Osteoblast (primary cell): ENCODE data around the gene ANKAR. TPM values are rescaled to one million over a fixed set of nuclear protein-coding genes. Genes with fewer than 3 reads are reported as not detected.

Experiments used
- DNase-seq: peaks from one replicate; pipeline ENCODE4 v3.0.0; 2011; ENCODE audit warnings: low spot score, mixed read lengths; ENCODE audit not compliant: insufficient read length; ENCODE audit errors: missing footprints
- H2AFZ ChIP-seq: 2 replicates; pipeline ENCODE4 v1.6.0; 2011; ENCODE audit warnings: mild to moderate bottlenecking, low read length
- H3K27ac ChIP-seq: 2 replicates; pipeline ENCODE4 v1.5.1; 2011; ENCODE audit warnings: mild to moderate bottlenecking, low read depth, low read length, moderate library complexity
- H3K27me3 ChIP-seq: 2 replicates; pipeline ENCODE4 v1.6.0; 2012; ENCODE audit warnings: mild to moderate bottlenecking, control low read depth, inconsistent platforms, low read length, moderate library complexity; ENCODE audit not compliant: insufficient read depth
- H3K36me3 ChIP-seq: 2 replicates; pipeline ENCODE4 v1.5.1; 2011; ENCODE audit warnings: mild to moderate bottlenecking, low read length, control low read depth, moderate library complexity; ENCODE audit not compliant: insufficient read depth
- H3K4me1 ChIP-seq: 2 replicates; pipeline ENCODE4 v1.5.1; 2011; ENCODE audit warnings: mild to moderate bottlenecking, low read length, control low read depth, moderate library complexity; ENCODE audit not compliant: insufficient read depth
- H3K4me2 ChIP-seq: 2 replicates; pipeline ENCODE4 v1.6.0; 2011; ENCODE audit warnings: mild to moderate bottlenecking, low read length; ENCODE audit not compliant: insufficient read depth
- H3K4me3 ChIP-seq: fragments of 200-600 bp; sonication (generic); 3 replicates; pipeline ENCODE4 v1.5.1; 2012; ENCODE audit warnings: mild to moderate bottlenecking, low read length, inconsistent platforms; ENCODE audit not compliant: insufficient read depth
- H3K79me2 ChIP-seq: 2 replicates; pipeline ENCODE4 v1.6.0; 2012; ENCODE audit warnings: mild to moderate bottlenecking, low read length, control low read depth, inconsistent platforms; ENCODE audit not compliant: insufficient read depth
- H3K9me3 ChIP-seq: 2 replicates; pipeline ENCODE4 v1.5.1; 2011; ENCODE audit warnings: low read depth, low read length, control low read depth
- H4K20me1 ChIP-seq: 2 replicates; pipeline ENCODE4 v1.6.0; 2012; ENCODE audit warnings: mild to moderate bottlenecking, low read length, control low read depth; ENCODE audit not compliant: insufficient read depth
- CTCF ChIP-seq: IDR thresholded peaks from 2 replicates; pipeline ENCODE4 v1.5.1; 2011; ENCODE audit warnings: mild to moderate bottlenecking, low read depth, low read length, moderate library complexity; ENCODE audit errors: extremely low read depth
- total RNA-seq: library from RNA; depleted of rRNA; stranded (reverse); fragments of >200 nt; gene quantifications from 2 replicates; pipeline ENCODE4 v1.2.3, GENCODE V29; 2012

ANKAR gene
- total RNA-seq, 1 donor, result 14.1 TPM

GRCh38 chr2:189719571-189719970, 45.1 kb downstream of the ANKAR start:
- H3K79me2 ChIP-seq, result no peaks in the 10 kb centered on the region
- H2AFZ ChIP-seq, result no peak overlapping the region
- no peak overlapping the region for H3K27ac ChIP-seq
- H3K27me3 ChIP-seq, result no peaks in the 10 kb centered on the region
- no peaks in the 10 kb centered on the region for H3K9me3 ChIP-seq
- H3K4me1 ChIP-seq, result no peaks in the 10 kb centered on the region
- H3K4me3 ChIP-seq, result no peak overlapping the region
- no peak for DNase-seq
- TF ChIP-seq CTCF, result no peak
- H3K4me2 ChIP-seq, result no peak overlapping the region
- H3K36me3 ChIP-seq, result no peaks in the 10 kb centered on the region
- H4K20me1 ChIP-seq, result no peaks in the 10 kb centered on the region

- Histone ChIP-seq H3K27me3 (no peaks in the 10 kb centered on the region), H3K27ac (no peak overlapping the region), H4K20me1 (no peaks in the 10 kb centered on the region), H3K36me3 (no peaks in the 10 kb centered on the region), H3K4me3 (no peak overlapping the region), H2AFZ (no peak overlapping the region), H3K4me2 (no peak overlapping the region), H3K79me2 (no peaks in the 10 kb centered on the region), H3K9me3 (no peaks in the 10 kb centered on the region), H3K4me1 (no peaks in the 10 kb centered on the region)
- DNase-seq, result no peak
- no peak for TF ChIP-seq CTCF
These were observed 48.7 kb downstream of the ANKAR start for GRCh38 chr2:189723192-189723591.

Other genes starting within 250 kb of the ANKAR start
- gene WDR75, start 233.2 kb upstream of the ANKAR start, total RNA-seq, result 36.2 and 37.7 TPM in 2 replicates
- gene SLC40A1, start 93.9 kb upstream of the ANKAR start, total RNA-seq, result 10.9 and 13.6 TPM in 2 replicates
- gene ASNSD1, start 13.2 kb upstream of the ANKAR start, total RNA-seq, result 79.0 and 81.8 TPM in 2 replicates
- gene OSGEPL1, start 88.1 kb downstream of the ANKAR start, total RNA-seq, result 7.2 and 9.4 TPM in 2 replicates
- 42.3 and 46.3 TPM in 2 replicates for gene ORMDL1, start 109.7 kb downstream of the ANKAR start, total RNA-seq
- gene PMS1, start 109.8 kb downstream of the ANKAR start, total RNA-seq, result 29.3 and 30.6 TPM in 2 replicates